ENCODE measurements around the gene TRAK2. TPM values are rescaled to one million over a fixed set of nuclear protein-coding genes. Genes with fewer than 3 reads are reported as not detected.

Gene TRAK2
- total RNA-seq, 1 donor from 2014 or later = 29.1 TPM

Other genes starting within 250 kb of the TRAK2 start
- 38.2 and 39.8 TPM in 2 replicates for gene CASP8, start 190.9 kb downstream of the TRAK2 start, total RNA-seq
- gene FLACC1, start 94.1 kb downstream of the TRAK2 start, total RNA-seq = 1.1 and 1.4 TPM in 2 replicates
- 18.5 and 20.1 TPM in 2 replicates for gene STRADB, start 282 bp upstream of the TRAK2 start, total RNA-seq
- 18.1 and 18.8 TPM in 2 replicates for gene TMEM237, start 192.0 kb upstream of the TRAK2 start, total RNA-seq
- gene MPP4, start 247.2 kb upstream of the TRAK2 start, total RNA-seq = not detected in 2 replicates

All from activated CD4-positive, alpha-beta T cell treated with anti-CD3 and anti-CD28 coated beads, Interleukin-2, amount 10 ng/mL, durations not matched to agents 24 days and 14 days (primary cell).